GM13977 (cell line): ENCODE results near the gene SRSF2.
A peak's percentile ranks its signal among the peaks of the same experiment; 100 is the strongest.

Experiments used
- DNase-seq: peaks from one replicate; pipeline ENCODE4 v3.0.0; 2012; ENCODE audit warnings: low spot score
- in situ Hi-C: fragments of 300-500 bp; cut with MboI; formaldehyde crosslinking; loops from one replicate; pipeline ENCODE4 v1.12.0; 2022; ENCODE audit warnings: low sequenced_read_pairs, low pct_unique_long_range_greater_than_20kb, mixed read lengths, inconsistent platforms; ENCODE audit not compliant: unreplicated experiment
- TF ChIP-seq, protein P1 (sequence below): IDR thresholded peaks from 2 replicates; pipeline ENCODE4 v1.5.1; 2012; ENCODE audit warnings: mild to moderate bottlenecking, control low read depth; ENCODE audit not compliant: insufficient read depth; ENCODE audit errors: extremely low read depth, missing control alignments

SRSF2 gene, protein sequence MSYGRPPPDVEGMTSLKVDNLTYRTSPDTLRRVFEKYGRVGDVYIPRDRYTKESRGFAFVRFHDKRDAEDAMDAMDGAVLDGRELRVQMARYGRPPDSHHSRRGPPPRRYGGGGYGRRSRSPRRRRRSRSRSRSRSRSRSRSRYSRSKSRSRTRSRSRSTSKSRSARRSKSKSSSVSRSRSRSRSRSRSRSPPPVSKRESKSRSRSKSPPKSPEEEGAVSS

GRCh38 chr17:76737082-76737675, at the start of gene SRSF2:
Gene SRSF2, minus strand, starts transcription at chr17:76737331. Its CDS starts 171 bp downstream, at chr17:76737160.
- TF ChIP-seq, protein P1, sequence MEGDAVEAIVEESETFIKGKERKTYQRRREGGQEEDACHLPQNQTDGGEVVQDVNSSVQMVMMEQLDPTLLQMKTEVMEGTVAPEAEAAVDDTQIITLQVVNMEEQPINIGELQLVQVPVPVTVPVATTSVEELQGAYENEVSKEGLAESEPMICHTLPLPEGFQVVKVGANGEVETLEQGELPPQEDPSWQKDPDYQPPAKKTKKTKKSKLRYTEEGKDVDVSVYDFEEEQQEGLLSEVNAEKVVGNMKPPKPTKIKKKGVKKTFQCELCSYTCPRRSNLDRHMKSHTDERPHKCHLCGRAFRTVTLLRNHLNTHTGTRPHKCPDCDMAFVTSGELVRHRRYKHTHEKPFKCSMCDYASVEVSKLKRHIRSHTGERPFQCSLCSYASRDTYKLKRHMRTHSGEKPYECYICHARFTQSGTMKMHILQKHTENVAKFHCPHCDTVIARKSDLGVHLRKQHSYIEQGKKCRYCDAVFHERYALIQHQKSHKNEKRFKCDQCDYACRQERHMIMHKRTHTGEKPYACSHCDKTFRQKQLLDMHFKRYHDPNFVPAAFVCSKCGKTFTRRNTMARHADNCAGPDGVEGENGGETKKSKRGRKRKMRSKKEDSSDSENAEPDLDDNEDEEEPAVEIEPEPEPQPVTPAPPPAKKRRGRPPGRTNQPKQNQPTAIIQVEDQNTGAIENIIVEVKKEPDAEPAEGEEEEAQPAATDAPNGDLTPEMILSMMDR: no peak
- in situ Hi-C loops: no loop called here
- DNase-seq: peak; percentile 99

- DNase-seq: no peak
- TF ChIP-seq, protein P1: no peak
- in situ Hi-C loops: no loop called here
Measured at GRCh38 chr17:76784926-76785325, 47.8 kb upstream of the SRSF2 start.

DNA sequence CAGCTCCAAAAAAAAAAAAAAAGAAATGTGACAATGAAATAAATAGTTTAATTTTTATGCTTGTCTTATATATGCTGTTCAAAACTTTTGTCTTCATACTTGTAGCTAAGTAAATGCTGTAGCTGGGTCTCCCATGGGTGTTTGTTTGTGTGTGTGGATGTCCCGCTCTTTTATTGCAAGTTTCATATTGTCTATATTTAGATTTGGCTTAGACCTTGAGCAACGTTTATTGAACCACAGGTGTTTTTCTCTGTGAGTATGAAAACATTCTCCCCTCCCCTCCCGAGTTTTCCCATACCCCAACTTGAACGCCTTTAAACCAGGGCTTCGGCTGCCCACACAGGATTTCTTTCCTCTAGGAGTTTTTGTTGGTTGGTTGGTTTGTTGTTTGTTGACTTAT, 46.0 kb upstream of the SRSF2 start:
- peak; percentile 29 for DNase-seq
- in situ Hi-C loops: no loop called here
- TF ChIP-seq, protein P1: no peak

DNA sequence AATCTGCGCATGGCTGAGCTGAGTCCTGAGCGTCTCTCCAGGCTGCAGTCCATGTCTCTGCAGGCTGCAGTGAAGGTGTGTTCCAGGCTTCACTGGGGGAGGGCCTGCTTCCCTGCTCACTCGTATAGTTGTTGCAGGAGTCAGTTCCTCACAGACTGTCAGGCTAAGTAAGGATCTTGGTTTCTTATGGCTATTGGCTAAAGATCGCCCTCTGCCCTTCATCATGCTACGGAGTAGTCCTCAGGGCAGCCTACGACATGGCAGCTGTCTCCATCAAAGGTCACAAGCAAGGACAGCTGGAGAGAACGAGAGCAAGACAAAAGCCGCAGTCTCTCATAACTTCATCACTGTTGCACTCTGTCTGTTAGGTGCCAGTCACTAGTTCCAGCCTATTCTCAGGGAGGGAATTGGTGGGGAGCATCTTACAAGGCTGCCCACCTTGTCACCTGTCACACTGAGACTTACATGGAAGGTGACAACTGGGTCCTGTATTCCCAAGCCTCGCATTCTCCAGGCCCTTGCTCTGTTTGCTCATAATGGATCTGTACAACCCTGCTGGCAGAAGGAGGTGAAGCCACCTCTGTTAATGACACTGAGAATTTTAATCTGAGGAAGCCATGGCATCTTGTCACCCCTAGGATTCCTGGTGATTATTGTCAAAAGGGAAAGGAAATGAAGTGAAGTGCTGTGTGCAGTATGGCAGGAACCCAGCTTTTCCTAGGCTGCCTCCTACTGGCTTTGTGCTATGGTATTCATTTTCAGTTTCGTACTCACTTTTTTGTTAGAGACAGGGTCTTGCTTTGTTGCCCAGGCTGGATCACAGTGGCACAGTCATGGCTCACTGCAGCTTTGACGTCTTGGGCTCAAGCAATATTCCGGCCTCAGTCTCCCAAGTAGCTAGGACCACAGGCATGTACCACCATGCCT, 44.2 kb upstream of the SRSF2 start:
- in situ Hi-C loops: no loop called here
- no peak for DNase-seq
- TF ChIP-seq, protein P1: peak; percentile 8

GRCh38 chr17:76775021-76775600, 38.0 kb upstream of the SRSF2 start:
- TF ChIP-seq, protein P1: no peak
- in situ Hi-C loops: no loop called here
- DNase-seq: no peak

DNA sequence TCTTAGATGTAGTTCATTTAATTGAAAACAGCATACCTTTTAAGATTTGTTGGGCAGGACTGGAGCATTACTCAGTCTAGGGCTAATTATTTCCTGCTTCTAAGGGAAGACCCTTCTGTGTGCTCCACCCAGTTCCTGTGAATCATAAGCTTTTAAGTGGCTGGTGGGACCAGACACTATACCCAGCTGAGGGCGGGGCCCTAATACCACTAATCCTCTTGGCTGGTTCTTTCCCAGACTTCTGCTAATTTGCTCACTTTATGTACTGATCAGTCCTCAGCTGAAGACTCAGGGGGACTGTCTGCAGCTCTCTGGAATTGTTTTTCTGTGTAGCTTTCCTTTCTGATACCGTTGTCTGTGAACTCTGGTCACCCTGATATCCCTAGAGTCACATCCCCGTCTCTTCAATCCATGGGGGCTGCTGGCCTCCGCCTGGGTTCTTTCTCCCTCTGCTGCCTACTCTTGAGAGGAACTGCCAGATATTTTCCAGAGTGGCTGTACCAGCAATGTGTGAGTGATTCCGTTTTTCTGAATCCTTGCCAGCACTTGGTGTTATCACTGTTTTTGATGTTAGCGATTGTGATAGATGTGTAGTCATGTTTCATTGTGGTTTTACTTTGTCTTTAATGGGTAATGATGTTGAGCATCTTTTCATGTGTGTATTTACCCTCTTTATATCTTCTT, 35.9 kb upstream of the SRSF2 start:
- no peak for DNase-seq
- TF ChIP-seq, protein P1: no peak
- in situ Hi-C loops: no loop called here
